Parathyroid adenoma (tissue), 2 donors: Measurements from ENCODE around the gene HSDL1.
"Not testable (repeated sequence)": the region's sequence is repeated elsewhere in the genome, so short reads cannot be mapped to it uniquely, and the experiment has no call there.

ENCODE experiments used
- H2AFZ ChIP-seq: fragments of 300-600 bp; sonication (generic); one replicate; pipeline ENCODE4 v1.7.0; 2017; ENCODE audit warnings: antibody characterized with exemption, mild to moderate bottlenecking
- H3K27ac ChIP-seq: fragments of 300-600 bp; sonication (generic); one replicate; pipeline ENCODE4 v1.7.0; 2017
- H3K27me3 ChIP-seq: fragments of 300-600 bp; sonication (generic); one replicate; pipeline ENCODE4 v1.7.0; 2017; ENCODE audit warnings: low read length; ENCODE audit not compliant: control insufficient read depth, insufficient read depth
- H3K36me3 ChIP-seq: fragments of 300-600 bp; sonication (generic); one replicate; pipeline ENCODE4 v1.7.0; 2017; ENCODE audit warnings: low read length; ENCODE audit not compliant: control insufficient read depth, insufficient read depth
- H3K4me1 ChIP-seq: fragments of 300-600 bp; sonication (generic); one replicate; pipeline ENCODE4 v1.7.0; 2017; ENCODE audit warnings: control low read depth
- H3K4me2 ChIP-seq: fragments of 300-600 bp; sonication (generic); one replicate; pipeline ENCODE4 v1.7.0; 2017; ENCODE audit warnings: low read length
- H3K4me3 ChIP-seq: fragments of 300-600 bp; sonication (generic); one replicate; pipeline ENCODE4 v1.7.0; 2017; ENCODE audit warnings: low read depth, low read length
- H3K79me2 ChIP-seq: fragments of 300-600 bp; sonication (generic); one replicate; pipeline ENCODE4 v1.7.0; 2017; ENCODE audit warnings: control low read depth
- H3K9ac ChIP-seq: fragments of 300-600 bp; sonication (generic); one replicate; pipeline ENCODE4 v1.7.0; 2017; ENCODE audit warnings: mild to moderate bottlenecking
- H3K9me3 ChIP-seq: fragments of 300-600 bp; sonication (generic); one replicate; pipeline ENCODE4 v1.7.0; 2017; ENCODE audit warnings: low read length; ENCODE audit not compliant: control insufficient read depth
- TF ChIP-seq, protein P1 (sequence below): fragments of 300-600 bp; sonication (generic); IDR thresholded peaks from one replicate; pipeline ENCODE4 v1.7.0; 2017; ENCODE audit warnings: antibody characterized with exemption, mild to moderate bottlenecking
- donor health status: primary hyperparathyroidism.

The HSDL1 gene

DNA sequence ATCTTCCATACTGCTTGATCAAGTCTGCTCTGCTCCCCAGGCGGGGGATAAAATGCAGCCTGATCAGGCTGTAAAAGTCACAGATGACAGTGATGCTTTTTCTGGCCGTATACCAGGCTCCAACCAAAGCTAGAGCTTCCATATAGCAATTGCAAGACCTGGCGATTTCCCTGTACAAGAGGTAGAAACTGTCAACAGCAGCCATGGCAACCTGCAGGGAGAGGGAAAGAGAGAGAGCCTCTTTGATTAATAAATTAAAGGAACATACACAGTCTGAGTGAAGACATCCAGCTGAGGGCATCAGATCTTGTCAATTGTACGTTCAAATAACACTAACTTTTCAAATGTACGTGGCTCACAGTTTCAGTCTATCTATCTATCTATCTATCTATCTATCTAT, 13.9 kb downstream of the HSDL1 start:
- H3K4me3 ChIP-seq, result no peak overlapping the region
- no peak overlapping the region for H3K4me2 ChIP-seq
- H2AFZ ChIP-seq, result no peak overlapping the region
- no peak overlapping the region for H3K27ac ChIP-seq
- TF ChIP-seq, protein P1, sequence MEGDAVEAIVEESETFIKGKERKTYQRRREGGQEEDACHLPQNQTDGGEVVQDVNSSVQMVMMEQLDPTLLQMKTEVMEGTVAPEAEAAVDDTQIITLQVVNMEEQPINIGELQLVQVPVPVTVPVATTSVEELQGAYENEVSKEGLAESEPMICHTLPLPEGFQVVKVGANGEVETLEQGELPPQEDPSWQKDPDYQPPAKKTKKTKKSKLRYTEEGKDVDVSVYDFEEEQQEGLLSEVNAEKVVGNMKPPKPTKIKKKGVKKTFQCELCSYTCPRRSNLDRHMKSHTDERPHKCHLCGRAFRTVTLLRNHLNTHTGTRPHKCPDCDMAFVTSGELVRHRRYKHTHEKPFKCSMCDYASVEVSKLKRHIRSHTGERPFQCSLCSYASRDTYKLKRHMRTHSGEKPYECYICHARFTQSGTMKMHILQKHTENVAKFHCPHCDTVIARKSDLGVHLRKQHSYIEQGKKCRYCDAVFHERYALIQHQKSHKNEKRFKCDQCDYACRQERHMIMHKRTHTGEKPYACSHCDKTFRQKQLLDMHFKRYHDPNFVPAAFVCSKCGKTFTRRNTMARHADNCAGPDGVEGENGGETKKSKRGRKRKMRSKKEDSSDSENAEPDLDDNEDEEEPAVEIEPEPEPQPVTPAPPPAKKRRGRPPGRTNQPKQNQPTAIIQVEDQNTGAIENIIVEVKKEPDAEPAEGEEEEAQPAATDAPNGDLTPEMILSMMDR, result no peak
- no peak overlapping the region for H3K9ac ChIP-seq
- H3K27me3 ChIP-seq, result no peaks in the 10 kb centered on the region
- H3K4me1 ChIP-seq, result no peaks in the 10 kb centered on the region
- peaks cover 8% of the 10 kb centered on the region for H3K79me2 ChIP-seq
- no peaks in the 10 kb centered on the region for H3K36me3 ChIP-seq
- H3K9me3 ChIP-seq, result no peaks in the 10 kb centered on the region

DNA sequence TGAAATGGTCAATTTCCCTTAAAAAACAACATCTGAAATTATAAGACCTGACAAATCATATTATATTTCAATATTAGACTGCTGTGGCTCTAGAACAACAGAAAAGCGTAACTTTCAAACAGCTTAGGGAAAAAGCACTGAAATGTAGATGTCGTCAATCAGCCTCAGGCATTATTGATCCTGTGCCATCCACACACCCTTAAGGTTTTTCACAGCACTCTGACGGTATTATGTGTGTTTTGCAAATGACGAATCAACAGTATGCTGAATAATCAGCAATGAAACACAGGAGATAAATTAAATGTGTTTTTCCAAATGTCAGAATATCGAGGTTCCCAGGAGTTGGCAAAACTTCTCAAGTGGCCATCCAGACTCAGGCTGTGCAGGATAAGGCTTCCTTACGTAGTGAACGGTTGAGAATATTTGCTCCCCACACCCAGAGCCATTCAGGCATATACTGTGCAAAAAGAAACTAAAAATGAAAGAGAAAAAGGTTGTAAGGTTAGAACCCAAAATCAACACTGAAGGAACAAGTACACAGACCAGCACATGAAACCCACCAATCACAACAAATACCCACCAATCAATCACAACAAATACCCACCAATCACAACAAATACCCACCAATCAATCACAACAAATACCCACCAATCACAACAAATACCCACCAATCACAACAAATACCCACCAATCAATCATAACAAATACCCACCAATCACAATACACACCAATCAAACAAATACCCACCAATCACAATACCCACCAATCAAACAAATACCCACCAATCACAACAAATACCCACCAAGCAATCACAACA, 20.5 kb downstream of the HSDL1 start:
- Histone ChIP-seq H3K9ac (no peak overlapping the region), H3K79me2 (no peaks in the 10 kb centered on the region), H3K4me2 (no peak overlapping the region), H3K9me3 (no peaks in the 10 kb centered on the region), H3K36me3 (no peaks in the 10 kb centered on the region), H3K4me3 (no peak overlapping the region), H3K4me1 (no peaks in the 10 kb centered on the region), H3K27ac (no peak overlapping the region), H2AFZ (no peak overlapping the region), H3K27me3 (no peaks in the 10 kb centered on the region)
- TF ChIP-seq, protein P1, result no peak

DNA sequence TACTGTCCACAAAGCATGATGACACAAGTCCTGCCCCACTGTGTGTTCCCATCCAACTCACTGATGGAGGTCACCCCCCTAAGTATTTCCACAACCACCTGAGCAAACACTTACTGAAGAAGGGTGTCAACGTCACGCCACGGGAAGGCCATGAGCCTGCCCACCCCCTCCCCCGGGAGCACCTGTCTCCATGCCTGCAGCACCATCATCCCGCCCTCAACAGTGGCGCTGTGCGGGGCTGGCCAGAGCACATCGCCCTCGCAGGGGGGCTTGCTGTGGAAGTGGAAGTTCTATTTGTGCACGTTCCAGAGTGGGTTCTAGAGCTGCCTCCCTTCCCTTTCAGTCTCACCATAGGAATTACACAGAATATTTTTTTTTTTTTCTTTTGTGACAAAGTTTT, 24.0 kb downstream of the HSDL1 start:
- Histone ChIP-seq H3K27me3 (no peaks in the 10 kb centered on the region), H3K4me1 (no peaks in the 10 kb centered on the region), H2AFZ (no peak overlapping the region), H3K4me3 (no peak overlapping the region), H3K4me2 (no peak overlapping the region), H3K36me3 (no peaks in the 10 kb centered on the region), H3K9me3 (no peaks in the 10 kb centered on the region), H3K9ac (no peak overlapping the region), H3K27ac (no peak overlapping the region), H3K79me2 (no peaks in the 10 kb centered on the region)
- TF ChIP-seq, protein P1, result no peak

DNA sequence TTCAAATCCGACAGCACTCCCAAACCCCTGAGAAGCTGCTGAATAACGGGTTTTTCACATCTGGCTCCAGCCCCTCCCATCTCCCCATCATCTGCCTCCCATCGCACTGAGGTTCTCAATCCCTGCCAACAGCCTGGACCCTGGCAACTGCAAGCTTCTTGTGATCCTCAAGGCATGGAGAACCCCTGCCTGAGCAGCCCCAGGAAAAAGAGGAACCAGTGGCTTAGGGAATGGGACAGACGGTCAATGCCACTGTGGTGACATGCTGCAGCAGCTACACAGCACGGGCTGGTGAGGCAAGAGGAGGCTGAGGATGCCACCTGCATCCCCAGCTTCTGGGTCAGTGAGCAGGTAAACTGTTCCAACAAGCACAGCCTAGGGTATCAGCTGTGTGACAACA, 25.0 kb downstream of the HSDL1 start:
- TF ChIP-seq, protein P1, result no peak
- Histone ChIP-seq H3K4me3 (no peak overlapping the region), H3K4me2 (no peak overlapping the region), H3K36me3 (no peaks in the 10 kb centered on the region), H2AFZ (no peak overlapping the region), H3K4me1 (no peaks in the 10 kb centered on the region), H3K9ac (no peak overlapping the region), H3K27ac (no peak overlapping the region), H3K9me3 (no peaks in the 10 kb centered on the region), H3K79me2 (peaks cover 7% of the 10 kb centered on the region), H3K27me3 (no peaks in the 10 kb centered on the region)

DNA sequence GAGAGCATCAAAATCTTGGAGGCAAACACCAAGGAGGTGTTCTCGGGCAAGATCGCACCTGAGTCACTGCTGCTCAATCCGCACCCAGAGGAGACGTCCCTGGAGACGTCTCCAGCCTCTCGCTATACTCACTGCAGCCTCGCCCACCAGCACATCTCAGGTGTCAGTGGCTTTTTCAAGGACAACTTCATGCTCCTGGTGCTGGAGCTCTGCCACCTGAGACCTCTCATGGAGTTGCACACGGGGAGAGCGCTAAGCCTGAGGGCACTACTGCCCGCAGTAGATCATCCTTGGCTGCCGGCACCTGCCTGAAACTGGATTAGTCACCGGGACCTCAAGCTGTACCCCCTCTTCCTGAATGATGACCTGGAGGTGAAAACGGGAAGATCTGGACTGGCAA, 25.6 kb downstream of the HSDL1 start:
- no peaks in the 10 kb centered on the region for H3K9me3 ChIP-seq
- peaks cover 13% of the 10 kb centered on the region for H3K79me2 ChIP-seq
- TF ChIP-seq, protein P1, result no peak
- no peak overlapping the region for H3K4me2 ChIP-seq
- H2AFZ ChIP-seq, result no peak overlapping the region
- H3K27me3 ChIP-seq, result no peaks in the 10 kb centered on the region
- H3K4me1 ChIP-seq, result no peaks in the 10 kb centered on the region
- H3K27ac ChIP-seq, result no peak overlapping the region
- H3K36me3 ChIP-seq, result no peaks in the 10 kb centered on the region
- H3K9ac ChIP-seq, result no peak overlapping the region
- H3K4me3 ChIP-seq, result no peak overlapping the region

DNA sequence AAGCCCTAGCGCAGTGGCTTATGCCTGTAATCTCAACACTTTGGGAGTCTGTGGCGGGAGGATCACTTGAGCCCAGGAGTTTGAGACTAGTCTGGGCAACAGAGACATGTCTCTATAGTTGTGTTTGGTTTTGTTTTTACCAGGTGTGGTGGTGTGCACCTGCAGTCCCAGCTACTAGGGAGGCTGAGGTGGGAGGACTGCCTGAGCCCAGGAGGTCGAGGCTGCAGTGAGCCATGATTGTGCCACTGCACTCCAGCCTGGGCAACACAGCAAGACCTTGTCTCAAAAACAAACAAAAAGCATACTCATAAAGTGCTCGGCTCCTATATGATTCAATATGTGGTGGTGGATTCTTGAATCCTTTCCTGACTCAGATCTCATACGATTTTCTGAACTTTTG, 26.7 kb downstream of the HSDL1 start:
- not testable (repeated sequence) for H3K4me2 ChIP-seq, H3K4me3 ChIP-seq, H3K27ac ChIP-seq, H2AFZ ChIP-seq, H3K27me3 ChIP-seq, H3K4me1 ChIP-seq, H3K9ac ChIP-seq, H3K9me3 ChIP-seq, H3K36me3 ChIP-seq
- H3K79me2 ChIP-seq, result peaks cover 17% of the 10 kb centered on the region
